Measurements from ENCODE around the gene ZMAT3.

DNA sequence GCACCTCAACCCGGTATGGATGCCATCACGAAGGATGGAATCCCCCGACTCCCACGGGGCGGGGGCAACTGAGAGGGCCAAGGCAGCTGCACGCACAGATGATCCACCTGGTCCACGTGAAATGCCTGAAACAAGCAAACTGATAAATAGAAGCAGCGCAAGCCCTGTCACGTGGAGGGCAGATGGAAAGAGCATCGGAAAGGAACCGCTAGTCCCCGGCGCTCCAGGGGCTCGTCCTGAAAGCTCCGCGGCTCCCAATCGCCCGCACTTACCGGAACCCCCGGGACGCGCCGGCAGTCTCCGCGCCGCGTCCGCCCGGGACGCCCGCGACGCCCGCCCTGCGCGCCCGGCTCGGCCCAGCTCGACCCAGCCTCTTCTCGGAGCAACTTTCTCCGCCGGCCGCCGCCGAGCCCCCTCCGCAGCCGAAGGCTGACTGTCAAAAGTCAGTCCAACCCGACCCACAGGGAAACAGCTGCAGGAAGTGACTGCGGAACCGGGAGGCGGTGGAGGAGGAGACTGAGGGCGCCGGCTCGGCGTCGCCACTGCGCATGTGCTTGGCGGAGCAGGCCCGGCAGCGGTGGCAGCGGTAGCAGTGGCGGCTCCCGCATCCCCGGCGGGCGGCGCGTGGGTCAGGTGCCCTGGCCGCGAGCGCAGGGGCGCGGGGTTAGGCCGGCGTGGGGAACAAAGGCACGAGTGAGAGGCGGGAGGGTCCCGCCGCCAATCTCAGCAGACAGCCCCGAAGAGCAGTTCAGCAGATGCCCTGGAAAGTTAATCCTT is at the start of gene ZMAT3:
- TF ChIP-seq, protein P1, sequence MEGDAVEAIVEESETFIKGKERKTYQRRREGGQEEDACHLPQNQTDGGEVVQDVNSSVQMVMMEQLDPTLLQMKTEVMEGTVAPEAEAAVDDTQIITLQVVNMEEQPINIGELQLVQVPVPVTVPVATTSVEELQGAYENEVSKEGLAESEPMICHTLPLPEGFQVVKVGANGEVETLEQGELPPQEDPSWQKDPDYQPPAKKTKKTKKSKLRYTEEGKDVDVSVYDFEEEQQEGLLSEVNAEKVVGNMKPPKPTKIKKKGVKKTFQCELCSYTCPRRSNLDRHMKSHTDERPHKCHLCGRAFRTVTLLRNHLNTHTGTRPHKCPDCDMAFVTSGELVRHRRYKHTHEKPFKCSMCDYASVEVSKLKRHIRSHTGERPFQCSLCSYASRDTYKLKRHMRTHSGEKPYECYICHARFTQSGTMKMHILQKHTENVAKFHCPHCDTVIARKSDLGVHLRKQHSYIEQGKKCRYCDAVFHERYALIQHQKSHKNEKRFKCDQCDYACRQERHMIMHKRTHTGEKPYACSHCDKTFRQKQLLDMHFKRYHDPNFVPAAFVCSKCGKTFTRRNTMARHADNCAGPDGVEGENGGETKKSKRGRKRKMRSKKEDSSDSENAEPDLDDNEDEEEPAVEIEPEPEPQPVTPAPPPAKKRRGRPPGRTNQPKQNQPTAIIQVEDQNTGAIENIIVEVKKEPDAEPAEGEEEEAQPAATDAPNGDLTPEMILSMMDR (IDR thresholded peaks at IDR 0.05; ENCODE audit: insufficient read depth, low read length): no peak
- peak; percentile 75 for TF ChIP-seq POLR2AphosphoS5 (IDR thresholded peaks at IDR 0.05; ENCODE audit: low read depth)
